Measurements from ENCODE around the gene SRP9.
"Not testable (repeated sequence)": the region's sequence is repeated elsewhere in the genome, so short reads cannot be mapped to it uniquely, and the experiment has no call there.

Gene SRP9

DNA sequence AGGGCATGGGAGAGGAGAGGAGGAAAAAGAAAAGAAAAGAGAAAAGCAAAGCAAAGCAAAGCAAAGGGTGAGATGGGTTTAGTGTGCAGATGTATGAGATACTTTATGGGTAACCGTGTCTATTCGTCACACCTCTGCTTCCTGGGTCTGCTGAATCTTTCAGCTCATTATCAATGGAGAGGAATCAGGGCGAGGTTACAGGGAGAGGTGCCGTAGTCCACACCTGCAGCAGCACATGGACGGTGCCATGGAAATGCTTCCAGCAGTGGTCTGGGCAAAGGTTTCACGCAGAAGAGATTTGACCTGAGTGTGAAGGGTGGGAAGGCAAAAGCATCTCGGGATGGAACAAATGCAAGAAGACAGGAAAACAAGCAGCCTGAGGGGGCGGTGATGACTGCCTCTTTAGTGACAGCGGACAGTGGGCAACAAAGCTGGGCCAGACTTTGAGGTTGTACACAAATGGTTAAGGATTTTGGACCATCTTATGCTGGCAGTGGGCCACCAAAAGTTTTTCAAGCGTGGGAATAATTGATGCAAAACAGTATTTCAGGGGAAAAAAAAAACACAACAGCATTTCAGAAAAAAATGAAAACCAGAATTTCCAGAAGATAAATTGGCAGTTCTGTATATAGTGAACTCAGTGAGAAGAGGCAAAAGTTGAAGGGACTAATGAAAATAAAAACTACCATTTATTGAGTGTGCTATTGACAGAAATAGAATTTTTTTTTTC is 19.5 kb upstream of the SRP9 start:
- H3K9me3 ChIP-seq (ENCODE audit: control insufficient read depth, low read length): no peaks in the 10 kb centered on the region
- no peak overlapping the region for H3K4me3 ChIP-seq (ENCODE audit: extremely low read depth, insufficient read depth, low read length, poor library complexity, severe bottlenecking)
- H3K27ac ChIP-seq (ENCODE audit: low read depth, low read length, severe bottlenecking): no peak overlapping the region
- WGBS, 2 experiments (ENCODE audit: insufficient coverage in 2 of 2): 89 to 93% methylated on average over 9 of the region's 10 CpGs
- H3K4me1 ChIP-seq (ENCODE audit: control insufficient read depth, insufficient read depth, low read length, poor library complexity, severe bottlenecking): peaks cover 27% of the 10 kb centered on the region
- no peaks in the 10 kb centered on the region for H3K36me3 ChIP-seq (ENCODE audit: control insufficient read depth, insufficient read depth, low read length)

DNA sequence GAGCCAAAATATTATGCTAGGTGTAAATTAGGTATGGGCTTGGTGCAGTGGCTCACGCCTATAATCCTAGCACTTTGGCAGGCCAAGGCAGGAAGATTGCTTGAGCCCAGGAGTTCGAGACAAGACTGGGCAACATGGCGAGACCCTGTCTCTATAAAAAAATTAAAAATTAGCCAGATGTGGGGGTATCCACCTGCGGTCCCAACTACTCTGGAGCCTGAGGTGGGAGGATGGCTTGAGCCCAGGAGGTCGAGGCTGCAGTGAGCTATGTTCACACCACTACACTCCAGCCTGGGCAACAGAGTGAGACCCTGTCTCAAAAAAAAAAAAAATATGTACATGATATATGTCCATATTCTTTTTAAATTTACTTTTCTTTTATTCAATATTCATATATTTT is 17.7 kb upstream of the SRP9 start:
- H3K27ac ChIP-seq (ENCODE audit: low read depth, low read length, severe bottlenecking); H3K4me3 ChIP-seq (ENCODE audit: extremely low read depth, insufficient read depth, low read length, poor library complexity, severe bottlenecking); H3K9me3 ChIP-seq (ENCODE audit: control insufficient read depth, low read length); H3K36me3 ChIP-seq (ENCODE audit: control insufficient read depth, insufficient read depth, low read length): not testable (repeated sequence)
- peaks cover 42% of the 10 kb centered on the region for H3K4me1 ChIP-seq (ENCODE audit: control insufficient read depth, insufficient read depth, low read length, poor library complexity, severe bottlenecking)
- 92 to 95% methylated on average over 2 to 4 of the region's 5 CpGs for WGBS, 2 experiments (ENCODE audit: insufficient coverage in 2 of 2)

DNA sequence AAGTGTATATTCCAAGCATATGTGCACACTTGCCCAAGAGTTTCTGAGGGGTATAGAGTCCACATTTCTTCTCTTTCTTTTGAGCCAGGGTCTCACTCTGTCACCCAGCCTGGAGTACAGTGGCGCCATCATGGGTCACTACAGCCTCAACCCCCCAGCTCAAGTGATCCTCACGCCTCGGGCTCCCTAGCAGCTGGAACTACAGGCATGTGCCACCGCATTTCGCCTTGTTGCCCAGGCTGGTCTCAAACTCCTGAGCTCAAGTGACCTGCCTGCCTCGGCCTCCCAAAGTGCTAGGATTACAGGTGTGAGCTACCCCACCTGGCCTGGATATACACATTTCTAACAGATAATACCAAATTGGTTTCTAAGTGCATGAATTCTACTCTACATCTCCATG is 17.1 kb upstream of the SRP9 start:
- H3K9me3 ChIP-seq (ENCODE audit: control insufficient read depth, low read length): no peaks in the 10 kb centered on the region
- peaks cover 43% of the 10 kb centered on the region for H3K4me1 ChIP-seq (ENCODE audit: control insufficient read depth, insufficient read depth, low read length, poor library complexity, severe bottlenecking)
- H3K4me3 ChIP-seq (ENCODE audit: extremely low read depth, insufficient read depth, low read length, poor library complexity, severe bottlenecking): no peak overlapping the region
- H3K36me3 ChIP-seq (ENCODE audit: control insufficient read depth, insufficient read depth, low read length): no peaks in the 10 kb centered on the region
- no peak overlapping the region for H3K27ac ChIP-seq (ENCODE audit: low read depth, low read length, severe bottlenecking)
- 91 to 92% methylated on average over 5 to 6 of the region's 6 CpGs for WGBS, 2 experiments (ENCODE audit: insufficient coverage in 2 of 2)

- not testable (repeated sequence) for H3K36me3 ChIP-seq (ENCODE audit: control insufficient read depth, insufficient read depth, low read length); H3K9me3 ChIP-seq (ENCODE audit: control insufficient read depth, low read length); H3K4me3 ChIP-seq (ENCODE audit: extremely low read depth, insufficient read depth, low read length, poor library complexity, severe bottlenecking)
- Histone ChIP-seq H3K4me1 (ENCODE audit: control insufficient read depth, insufficient read depth, low read length, poor library complexity, severe bottlenecking) (peaks cover 36% of the 10 kb centered on the region), H3K27ac (ENCODE audit: low read depth, low read length, severe bottlenecking) (peak overlapping the region; percentile 97)
- WGBS, 2 experiments (ENCODE audit: insufficient coverage in 2 of 2): 100% methylated on average over 4 to 5 of the region's 6 CpGs
Measured at GRCh38 chr1:225761395-225761794, 16.2 kb upstream of the SRP9 start.

DNA sequence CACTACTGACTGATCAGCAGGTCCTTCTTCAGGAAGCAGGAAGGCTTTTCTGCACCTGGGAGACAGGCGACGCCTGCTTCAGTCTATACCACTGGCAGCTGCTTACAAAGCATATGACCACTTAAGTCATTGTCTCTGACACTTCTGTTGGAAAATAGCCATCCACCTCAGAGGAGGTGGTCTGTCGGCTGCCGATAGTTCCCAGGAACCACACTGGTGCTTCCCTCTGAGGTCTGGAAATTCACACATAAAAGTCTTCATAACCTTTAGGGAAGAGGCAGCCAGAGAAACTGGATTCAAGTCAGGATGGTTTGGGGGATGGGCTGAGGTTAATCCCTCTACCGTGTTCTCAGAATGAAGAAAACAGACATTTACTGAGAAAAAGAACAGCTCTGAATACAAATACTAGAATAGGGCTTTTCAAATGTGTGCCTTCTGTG is 15.6 kb upstream of the SRP9 start:
- Histone ChIP-seq H3K27ac (ENCODE audit: low read depth, low read length, severe bottlenecking) (peak overlapping the region; percentile 97), H3K36me3 (ENCODE audit: control insufficient read depth, insufficient read depth, low read length) (no peaks in the 10 kb centered on the region), H3K4me1 (ENCODE audit: control insufficient read depth, insufficient read depth, low read length, poor library complexity, severe bottlenecking) (peaks cover 40% of the 10 kb centered on the region), H3K9me3 (ENCODE audit: control insufficient read depth, low read length) (no peaks in the 10 kb centered on the region), H3K4me3 (ENCODE audit: extremely low read depth, insufficient read depth, low read length, poor library complexity, severe bottlenecking) (no peak overlapping the region)
- 58 to 82% methylated on average over 2 of the region's 5 CpGs for WGBS, 2 experiments (ENCODE audit: insufficient coverage in 2 of 2)

GRCh38 chr1:225762444-225762843 is 15.2 kb upstream of the SRP9 start:
- Histone ChIP-seq H3K27ac (ENCODE audit: low read depth, low read length, severe bottlenecking) (peak overlapping the region; percentile 97), H3K4me3 (ENCODE audit: extremely low read depth, insufficient read depth, low read length, poor library complexity, severe bottlenecking) (no peak overlapping the region)
- 47 to 56% methylated on average over 3 of the region's 5 CpGs for WGBS, 2 experiments (ENCODE audit: insufficient coverage in 2 of 2)

DNA sequence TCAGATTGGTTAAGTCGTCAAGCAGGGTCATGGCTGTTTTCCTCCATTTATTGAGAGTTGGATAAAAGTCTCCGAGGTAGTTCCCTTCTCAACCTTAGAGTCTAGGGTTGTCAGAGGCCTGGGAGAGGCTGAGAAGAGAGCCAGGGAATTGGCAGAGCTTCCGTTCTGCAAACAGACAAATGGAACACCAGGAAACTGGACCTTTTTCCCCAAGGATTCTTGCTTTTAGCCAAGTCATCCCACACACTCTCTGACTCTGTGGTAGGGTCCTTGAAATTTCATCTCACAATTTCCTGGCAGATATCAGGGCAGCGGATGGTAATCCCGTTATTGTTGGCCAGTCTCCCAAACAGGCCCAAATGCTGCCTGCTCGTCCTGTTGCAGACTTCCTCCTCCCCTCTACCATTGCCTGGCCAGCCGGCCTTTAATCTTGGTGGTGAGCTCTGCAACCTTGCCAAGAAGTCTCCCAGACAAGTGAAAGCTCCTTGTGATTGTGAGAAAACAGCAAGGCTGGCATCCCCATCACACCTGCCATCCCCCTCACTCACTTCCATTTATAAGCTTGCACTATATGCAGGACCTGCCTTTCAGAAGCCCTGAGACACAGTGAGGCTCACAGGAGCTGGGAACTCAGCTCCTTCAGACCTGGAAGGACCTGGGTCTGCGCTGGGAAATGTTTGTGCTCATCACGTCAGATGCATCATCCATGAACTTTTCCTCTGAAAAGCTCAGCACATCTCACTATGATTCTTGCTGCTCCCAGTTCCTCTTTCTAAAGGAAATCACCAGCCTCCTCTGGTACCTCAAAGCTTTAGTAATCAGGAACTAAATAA is 13.7 kb upstream of the SRP9 start:
- Histone ChIP-seq H3K4me3 (ENCODE audit: extremely low read depth, insufficient read depth, low read length, poor library complexity, severe bottlenecking) (no peak overlapping the region), H3K4me1 (ENCODE audit: control insufficient read depth, insufficient read depth, low read length, poor library complexity, severe bottlenecking) (peaks cover 59% of the 10 kb centered on the region), H3K27ac (ENCODE audit: low read depth, low read length, severe bottlenecking) (peak overlapping the region; percentile 97), H3K9me3 (ENCODE audit: control insufficient read depth, low read length) (no peaks in the 10 kb centered on the region), H3K36me3 (ENCODE audit: control insufficient read depth, insufficient read depth, low read length) (no peaks in the 10 kb centered on the region)
- WGBS, 2 experiments (ENCODE audit: insufficient coverage in 2 of 2): 87 to 91% methylated on average over 5 to 7 of the region's 9 CpGs

More at GRCh38 chr1:225762444-225762843, 15.2 kb upstream of the SRP9 start:
- H3K36me3 ChIP-seq (ENCODE audit: control insufficient read depth, insufficient read depth, low read length): no peaks in the 10 kb centered on the region
- H3K4me1 ChIP-seq (ENCODE audit: control insufficient read depth, insufficient read depth, low read length, poor library complexity, severe bottlenecking): peaks cover 44% of the 10 kb centered on the region
- H3K9me3 ChIP-seq (ENCODE audit: control insufficient read depth, low read length): no peaks in the 10 kb centered on the region

DNA sequence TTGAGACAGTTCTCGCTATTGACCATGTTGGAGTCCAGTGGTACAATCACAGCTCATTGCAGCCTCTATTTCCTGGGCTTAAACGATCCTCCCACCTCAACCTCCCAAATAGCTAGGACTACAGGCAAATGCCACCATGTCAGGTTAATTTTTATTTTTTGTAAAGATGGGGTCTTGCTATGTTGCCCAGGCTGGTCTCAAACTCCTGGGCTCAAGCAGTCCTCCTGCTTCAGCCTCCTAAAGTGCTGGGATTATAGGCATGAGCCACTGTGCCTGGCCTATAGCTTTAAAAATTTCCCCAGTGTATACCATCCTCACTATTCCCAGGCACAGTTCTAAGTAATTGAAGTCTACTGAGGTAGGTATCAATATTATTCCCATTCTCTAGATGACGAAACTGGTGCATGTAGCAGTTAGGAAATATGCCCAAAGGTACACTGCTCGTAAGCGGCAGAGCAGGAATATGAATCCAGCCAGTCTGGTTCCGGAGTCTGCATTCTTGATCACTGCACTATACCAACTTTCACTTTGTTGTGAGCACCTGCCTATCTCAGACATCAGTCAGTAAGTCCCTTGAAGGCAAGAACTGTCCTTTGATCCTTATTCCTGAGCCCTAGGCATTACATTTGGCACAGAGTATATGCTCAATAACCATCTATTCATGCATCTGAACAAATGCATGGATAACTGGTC is 11.5 kb upstream of the SRP9 start:
- no peak overlapping the region for H3K4me3 ChIP-seq (ENCODE audit: extremely low read depth, insufficient read depth, low read length, poor library complexity, severe bottlenecking)
- peaks cover 63% of the 10 kb centered on the region for H3K4me1 ChIP-seq (ENCODE audit: control insufficient read depth, insufficient read depth, low read length, poor library complexity, severe bottlenecking)
- H3K36me3 ChIP-seq (ENCODE audit: control insufficient read depth, insufficient read depth, low read length): no peaks in the 10 kb centered on the region
- no peaks in the 10 kb centered on the region for H3K9me3 ChIP-seq (ENCODE audit: control insufficient read depth, low read length)
- H3K27ac ChIP-seq (ENCODE audit: low read depth, low read length, severe bottlenecking): no peak overlapping the region
- 98 to 100% methylated on average over 5 of the region's 6 CpGs for WGBS, 2 experiments (ENCODE audit: insufficient coverage in 2 of 2)

DNA sequence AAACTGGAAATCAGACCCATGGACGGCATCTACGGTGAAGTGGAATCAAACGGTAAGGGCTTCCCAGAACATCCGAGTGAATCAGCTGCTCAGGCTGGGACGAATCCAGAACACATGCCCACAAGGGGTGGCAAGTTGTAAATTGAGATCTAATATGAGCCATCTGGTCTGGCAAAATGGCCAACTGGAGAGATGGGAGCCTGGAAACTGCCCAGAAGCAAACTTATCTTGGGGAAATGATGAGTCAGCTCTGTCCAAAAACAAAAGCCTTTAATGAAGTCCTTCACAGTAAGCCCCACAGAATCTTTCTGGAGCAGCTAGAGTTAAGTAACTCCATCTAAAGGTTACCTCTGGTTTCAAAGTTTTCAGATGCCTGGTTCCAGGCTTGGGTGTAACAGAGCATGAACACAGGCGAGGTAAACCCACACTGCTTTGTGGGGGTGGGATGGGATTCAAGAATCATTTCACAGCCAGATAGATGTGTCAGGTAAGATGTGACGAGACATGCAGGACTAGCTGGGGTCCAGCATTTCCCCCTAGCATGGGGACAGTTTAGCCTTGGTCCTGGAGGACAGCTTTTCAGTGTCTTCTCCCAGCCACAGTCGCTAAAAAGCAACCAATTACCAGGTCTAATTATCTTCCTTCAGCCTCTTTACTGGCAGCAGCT is 10.5 kb upstream of the SRP9 start:
- Histone ChIP-seq H3K4me3 (ENCODE audit: extremely low read depth, insufficient read depth, low read length, poor library complexity, severe bottlenecking) (no peak overlapping the region), H3K4me1 (ENCODE audit: control insufficient read depth, insufficient read depth, low read length, poor library complexity, severe bottlenecking) (peaks cover 62% of the 10 kb centered on the region)
- 87 to 90% methylated on average over 8 of the region's 8 CpGs for WGBS, 2 experiments (ENCODE audit: insufficient coverage in 2 of 2)

More for the DNA sequence above, 10.5 kb upstream of the SRP9 start:
- Histone ChIP-seq H3K9me3 (ENCODE audit: control insufficient read depth, low read length) (no peaks in the 10 kb centered on the region), H3K36me3 (ENCODE audit: control insufficient read depth, insufficient read depth, low read length) (no peaks in the 10 kb centered on the region), H3K27ac (ENCODE audit: low read depth, low read length, severe bottlenecking) (peak overlapping the region; percentile 50)

All from mesodermal cell (in vitro differentiated cells).